Lower lobe of right lung (tissue), 2 donors: ENCODE measurements around the gene SMAD2. TPM values are rescaled to one million over a fixed set of nuclear protein-coding genes. Genes with fewer than 3 reads are reported as not detected.

Source experiments
- ATAC-seq, 2 donors: fragments of 200-7000 bp; cut with Tn5 transposase; one replicate each; pipeline ENCODE4 v1.9.1; 2020 to 2022; ENCODE audit warnings: mild to moderate bottlenecking in 2 of 2, moderate library complexity in 2 of 2
- DNase-seq: peaks from one replicate; pipeline ENCODE4 v3.0.0-alpha.2; 2020
- H3K27ac ChIP-seq: fragments of 200-600 bp; one replicate; pipeline ENCODE4 v1.8.0; 2022
- H3K27me3 ChIP-seq: fragments of 200-600 bp; one replicate; pipeline ENCODE4 v1.8.0; 2022; ENCODE audit warnings: low read depth
- H3K36me3 ChIP-seq: fragments of 200-600 bp; one replicate; pipeline ENCODE4 v1.8.0; 2022; ENCODE audit warnings: mild to moderate bottlenecking
- H3K4me1 ChIP-seq: fragments of 200-600 bp; one replicate; pipeline ENCODE4 v1.8.0; 2022
- H3K4me3 ChIP-seq: fragments of 200-600 bp; one replicate; pipeline ENCODE4 v1.8.0; 2022; ENCODE audit warnings: mild to moderate bottlenecking
- H3K9me3 ChIP-seq: fragments of 200-600 bp; one replicate; pipeline ENCODE4 v1.8.0; 2022
- CTCF ChIP-seq: fragments of 200-600 bp; IDR thresholded peaks from one replicate; pipeline ENCODE4 v1.8.0; 2022; ENCODE audit warnings: antibody characterized with exemption, mild to moderate bottlenecking
- intact Hi-C: fragments of 100-400 bp; cut with DNase I; formaldehyde crosslinking; loops from one replicate; pipeline ENCODE4 v1.11.0; 2022
- total RNA-seq: library from RNA; stranded (reverse); fragmentation: NEBNext Ultra II Directional; extraction: Animal tissue kit (Norgen Biotek cat#: 25700); gene quantifications from one replicate; pipeline ENCODE4 v1.2.1, GENCODE V29; 2021
- donor health status: DM: no; HTN: yes; CAD: no; lungs with severe emphysema.

SMAD2 gene
- total RNA-seq, 1 donor from 2014 or later, result 161 TPM

DNA sequence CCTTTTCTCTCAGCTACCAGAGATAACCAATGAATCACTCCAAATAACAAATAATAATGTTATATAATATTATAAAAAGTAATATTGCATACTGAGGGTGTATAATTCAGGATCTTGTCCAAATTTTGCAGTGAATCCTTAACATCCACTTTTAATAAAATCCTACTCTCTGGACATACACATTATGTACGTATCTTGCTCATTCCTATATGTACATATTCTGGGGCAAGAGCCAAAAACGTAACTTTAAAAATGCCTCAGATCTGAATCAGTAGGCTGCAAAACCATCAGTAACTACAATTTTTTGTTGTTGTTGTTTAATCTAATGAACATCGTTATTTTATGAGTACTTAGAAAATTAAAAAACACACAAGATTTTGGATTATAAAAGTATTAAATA is 65.3 kb downstream of the SMAD2 start:
- intact Hi-C loops, result no loop called here
- Histone ChIP-seq H3K27me3 (no peaks in the 10 kb centered on the region), H3K36me3 (peaks cover 49% of the 10 kb centered on the region), H3K9me3 (no peaks in the 10 kb centered on the region), H3K4me3 (no peak overlapping the region), H3K27ac (no peak overlapping the region), H3K4me1 (peaks cover 8% of the 10 kb centered on the region)
- no peak for DNase-seq
- no peak for ATAC-seq
- TF ChIP-seq CTCF, result no peak

GRCh38 chr18:47863041-47863440 is 67.4 kb downstream of the SMAD2 start:
- TF ChIP-seq CTCF, result no peak
- DNase-seq (no peak), ATAC-seq (no peak)
- intact Hi-C loops, result no loop called here
- H3K27me3 ChIP-seq, result no peaks in the 10 kb centered on the region
- no peak overlapping the region for H3K4me3 ChIP-seq
- no peaks in the 10 kb centered on the region for H3K4me1 ChIP-seq
- H3K36me3 ChIP-seq, result peaks cover 36% of the 10 kb centered on the region
- peaks cover 11% of the 10 kb centered on the region for H3K9me3 ChIP-seq
- H3K27ac ChIP-seq, result no peak overlapping the region

- no peaks in the 10 kb centered on the region for H3K27me3 ChIP-seq
- ATAC-seq, result no peak
Measured at GRCh38 chr18:47858607-47859006, 71.9 kb downstream of the SMAD2 start.

DNA sequence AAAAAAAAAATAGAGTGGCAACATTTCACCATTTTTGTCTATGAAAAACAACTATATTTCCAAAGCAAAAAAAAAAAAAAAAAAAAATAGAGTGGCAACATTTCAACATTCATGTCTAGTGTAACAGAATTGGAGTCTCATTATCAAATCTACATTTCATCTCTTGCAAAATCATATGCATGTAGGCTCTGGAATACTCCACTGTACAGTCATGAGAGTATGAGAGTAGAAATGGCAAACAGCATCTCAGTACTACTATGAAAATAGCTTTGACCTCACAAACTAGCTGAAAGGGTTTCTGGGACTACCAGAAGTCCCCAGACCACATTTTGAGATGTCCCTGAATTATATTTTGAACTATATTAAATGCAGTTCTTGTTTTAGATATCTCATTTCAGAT is 82.8 kb downstream of the SMAD2 start:
- Histone ChIP-seq H3K4me3 (no peak overlapping the region), H3K27ac (no peak overlapping the region), H3K27me3 (no peaks in the 10 kb centered on the region), H3K4me1 (no peaks in the 10 kb centered on the region), H3K9me3 (no peaks in the 10 kb centered on the region), H3K36me3 (peaks cover 55% of the 10 kb centered on the region)
- no peak for TF ChIP-seq CTCF
- DNase-seq, result no peak
- intact Hi-C loops, result no loop called here
- no peak for ATAC-seq

More at GRCh38 chr18:47858607-47859006, 71.9 kb downstream of the SMAD2 start:
- intact Hi-C loops, result no loop called here
- Histone ChIP-seq H3K4me1 (no peaks in the 10 kb centered on the region), H3K27ac (no peak overlapping the region), H3K4me3 (no peak overlapping the region), H3K9me3 (peaks cover 35% of the 10 kb centered on the region), H3K36me3 (peaks cover 19% of the 10 kb centered on the region)
- no peak for TF ChIP-seq CTCF
- DNase-seq, result no peak

DNA sequence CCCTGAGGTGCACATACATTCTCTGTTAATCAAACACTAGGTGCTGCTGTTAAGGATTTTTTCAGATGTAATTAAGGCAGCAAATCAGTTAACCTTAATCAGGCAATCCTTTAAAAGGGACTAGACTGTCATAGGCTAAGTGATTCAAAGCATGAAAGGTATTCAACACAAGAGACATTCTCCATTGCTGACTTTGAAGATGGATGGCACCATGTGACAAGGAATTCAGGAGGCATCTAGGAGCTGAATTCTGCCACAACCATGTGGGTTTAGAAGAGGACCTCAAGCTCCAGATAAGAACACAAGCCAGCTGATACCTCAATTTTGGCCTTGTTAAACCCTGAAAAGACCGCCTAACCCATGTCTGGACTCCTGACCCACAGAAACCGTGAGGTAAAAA is 84.0 kb downstream of the SMAD2 start:
- ATAC-seq (no peak), DNase-seq (no peak)
- intact Hi-C loops, result no loop called here
- Histone ChIP-seq H3K27me3 (no peaks in the 10 kb centered on the region), H3K36me3 (peaks cover 67% of the 10 kb centered on the region), H3K9me3 (no peaks in the 10 kb centered on the region), H3K27ac (no peak overlapping the region), H3K4me3 (no peak overlapping the region), H3K4me1 (no peaks in the 10 kb centered on the region)
- no peak for TF ChIP-seq CTCF
